ENCODE measurements around the gene MRPL22.
"Not testable (repeated sequence)": the region's sequence is repeated elsewhere in the genome, so short reads cannot be mapped to it uniquely, and the experiment has no call there.

Gene MRPL22

DNA sequence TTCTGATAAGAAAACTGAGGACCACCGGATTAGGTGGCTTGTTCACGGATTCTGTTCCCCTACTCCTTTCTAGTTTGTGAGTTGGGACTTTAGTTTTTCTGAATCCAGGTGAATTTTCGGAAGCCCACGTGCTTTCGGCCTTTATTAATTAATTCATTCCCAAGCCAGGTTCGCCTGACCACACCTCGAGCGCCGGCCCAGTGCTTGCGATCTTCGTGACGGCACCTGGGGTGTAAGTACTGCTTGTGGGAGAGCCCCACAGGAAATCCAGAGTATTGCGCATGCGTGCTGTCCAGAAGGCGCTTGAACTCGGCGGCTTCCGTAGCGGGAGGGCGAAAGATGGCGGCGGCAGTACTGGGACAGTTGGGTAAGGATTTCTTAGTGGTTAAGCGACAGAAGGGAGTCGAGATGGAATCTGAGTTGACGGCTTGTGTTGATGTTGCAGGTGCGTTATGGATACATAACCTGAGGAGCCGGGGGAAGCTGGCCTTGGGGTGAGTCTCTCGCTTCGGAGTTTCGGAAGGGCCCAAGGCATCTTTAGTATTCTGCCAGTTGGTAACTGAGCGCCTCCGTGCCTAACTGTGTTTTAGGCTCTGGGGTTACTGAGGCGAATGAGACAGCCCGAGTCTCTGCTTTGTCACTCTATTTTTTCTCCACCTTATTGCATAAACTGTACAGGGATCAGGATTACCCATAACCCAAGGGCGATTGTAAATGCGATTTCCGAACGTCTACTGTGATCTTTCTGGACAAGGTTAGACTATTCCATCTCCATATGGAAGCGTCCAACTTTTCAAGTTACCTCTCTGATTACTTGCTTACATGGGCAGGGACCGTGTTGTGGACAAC lies at the start of gene MRPL22:
TSS of gene MRPL22 (plus strand) at position 302 of the 849 bp plus-strand sequence. CDS start at position 340, 38 bp downstream.
- DNase-seq, result peak; percentile 97

- DNase-seq, result no peak
Observed at GRCh38 chr5:154892369-154892771, 48.5 kb upstream of the MRPL22 start.

DNA sequence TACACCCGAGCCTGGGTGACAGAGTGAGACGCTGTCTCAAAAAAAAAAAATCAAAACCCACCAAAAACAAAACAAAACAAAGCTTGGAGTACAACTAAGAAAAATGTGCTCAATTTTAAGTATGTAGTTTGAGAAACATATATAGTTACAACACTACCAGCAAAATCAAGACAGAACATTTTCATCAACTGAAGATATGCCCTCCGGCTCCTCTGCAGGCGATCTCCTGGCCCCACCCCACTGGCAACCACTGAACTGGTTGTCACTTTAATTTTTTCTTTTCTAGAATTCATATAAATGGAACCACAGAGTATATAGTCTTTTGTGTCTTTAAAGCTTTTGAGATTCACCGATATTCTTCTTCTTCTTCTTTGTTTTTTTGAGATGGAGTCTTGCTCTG lies 47.5 kb upstream of the MRPL22 start:
- no peak for DNase-seq

- no peak for DNase-seq
Observed at GRCh38 chr5:154895606-154896561, 45.0 kb upstream of the MRPL22 start.

DNA sequence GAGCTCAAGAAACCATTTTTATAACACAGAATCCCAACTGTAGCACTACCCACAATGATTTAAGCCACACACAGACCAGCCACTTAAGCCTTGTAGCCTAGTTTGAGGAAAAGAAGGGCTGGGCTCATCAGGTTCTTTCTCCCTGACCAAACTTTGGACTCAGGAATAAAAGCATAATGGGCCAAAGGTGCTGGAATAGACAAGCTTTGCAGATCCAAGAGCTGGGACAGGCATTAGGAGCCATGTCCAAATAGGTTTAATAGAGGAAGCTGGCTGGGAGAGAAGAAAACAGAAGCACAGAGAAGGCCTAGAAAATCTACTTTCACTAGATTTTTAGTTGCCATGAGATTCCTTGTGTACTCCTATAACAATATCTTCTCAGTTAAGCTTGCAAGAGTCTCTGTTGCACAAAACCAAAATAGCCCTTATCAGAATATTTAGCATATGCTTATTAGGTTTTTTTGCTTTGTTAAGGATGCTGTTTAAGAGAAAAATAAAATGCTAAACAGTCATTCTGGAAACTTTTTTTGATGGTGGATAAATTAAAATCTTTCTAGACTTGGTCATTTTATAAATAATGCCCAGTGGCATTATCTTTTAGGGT lies 44.2 kb upstream of the MRPL22 start:
- DNase-seq, result no peak

GRCh38 chr5:154898210-154898609 lies 42.7 kb upstream of the MRPL22 start:
- DNase-seq, result no peak

GRCh38 chr5:154899151-154899816 lies 41.6 kb upstream of the MRPL22 start:
- DNase-seq, result no peak

GRCh38 chr5:154900066-154900465 lies 40.8 kb upstream of the MRPL22 start:
- no peak for DNase-seq

- no peak for DNase-seq
Observed at GRCh38 chr5:154901276-154901675, 39.6 kb upstream of the MRPL22 start.

DNA sequence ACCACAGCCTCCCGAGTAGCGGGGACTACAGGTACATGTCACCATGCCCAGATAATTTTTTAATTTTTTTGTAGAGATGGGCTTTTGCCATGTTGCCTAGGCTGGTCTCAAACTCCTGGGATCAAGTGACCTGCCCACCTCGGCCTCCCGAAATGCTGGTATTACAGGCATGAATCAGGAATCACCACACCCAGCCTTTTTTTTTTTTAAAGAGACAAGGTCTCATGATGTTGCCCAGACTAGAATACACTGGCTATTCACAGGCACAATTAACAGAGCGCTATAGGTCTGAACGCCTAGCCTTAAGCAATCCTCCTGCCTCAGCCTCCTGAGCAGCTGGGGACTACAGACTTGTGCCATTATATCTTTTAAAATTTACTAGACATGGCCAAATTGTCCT lies 39.0 kb upstream of the MRPL22 start:
- no peak for DNase-seq

GRCh38 chr5:154905601-154906000 lies 35.3 kb upstream of the MRPL22 start:
- not testable (repeated sequence) for DNase-seq

- DNase-seq, result no peak
Observed at GRCh38 chr5:154916874-154917273, 24.0 kb upstream of the MRPL22 start.

DNA sequence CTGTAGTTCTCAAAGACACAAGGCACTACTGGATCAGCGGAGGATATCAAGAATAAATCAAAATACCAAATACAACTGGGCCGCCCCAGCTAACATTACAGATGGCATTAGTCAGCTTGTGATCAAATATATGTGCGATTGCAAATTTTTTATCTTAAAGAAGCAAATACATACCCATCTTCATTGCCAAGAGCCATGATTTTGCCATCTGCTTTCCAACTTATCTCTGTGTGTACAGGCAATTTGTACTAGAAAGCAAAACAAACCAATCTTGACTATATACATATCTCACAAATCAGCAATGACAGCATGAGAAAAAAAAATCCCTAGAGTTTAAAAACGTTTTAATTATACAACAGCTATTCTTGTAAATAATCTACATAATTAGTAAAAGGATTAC lies 23.1 kb upstream of the MRPL22 start:
- DNase-seq, result no peak

DNA sequence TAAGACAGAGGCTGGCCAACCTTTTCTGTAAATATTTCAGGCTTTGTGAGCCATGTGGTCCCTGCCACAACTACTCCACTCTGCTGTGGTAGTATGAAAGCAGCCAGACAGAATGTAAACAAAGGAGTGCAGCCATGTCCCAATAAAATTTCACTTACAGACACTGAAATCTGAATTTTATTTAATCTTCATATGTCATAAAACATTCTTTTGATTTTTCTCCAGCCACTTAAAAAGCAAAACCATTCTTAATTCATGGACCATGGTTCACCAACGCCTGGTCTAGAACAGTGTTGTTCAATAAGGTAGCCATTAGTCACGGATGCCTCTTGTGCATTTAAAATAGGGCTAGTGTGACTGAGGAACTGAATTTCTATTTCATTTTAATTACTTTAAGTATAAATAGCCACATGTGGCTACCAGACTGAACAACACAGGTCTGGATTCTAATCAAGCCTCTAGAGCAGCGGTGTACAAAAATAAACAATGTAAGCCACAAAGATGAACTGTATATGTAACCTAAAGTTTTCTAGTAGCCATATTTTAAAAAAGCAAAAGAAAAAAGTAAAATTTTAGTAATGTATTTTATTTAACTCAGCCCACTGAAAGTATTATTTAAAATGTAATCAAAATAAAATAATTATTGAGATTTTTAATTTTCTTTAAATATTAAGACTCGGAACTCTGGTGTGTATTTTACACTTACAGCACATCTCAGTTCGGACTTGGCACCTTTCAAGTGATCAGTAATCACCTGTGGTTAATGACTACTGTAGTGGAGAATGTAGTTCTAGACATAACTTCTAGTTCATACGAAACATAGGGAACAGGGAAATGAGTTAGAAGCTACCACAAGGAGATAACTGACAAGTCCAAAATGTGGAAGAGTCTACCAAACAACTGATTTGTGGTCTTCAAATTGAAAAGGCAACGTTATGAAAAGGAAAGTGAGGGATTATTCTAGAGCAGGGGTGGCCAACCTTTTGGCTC lies 17.1 kb upstream of the MRPL22 start:
- DNase-seq, result no peak

GRCh38 chr5:154933537-154933936 lies 7.3 kb upstream of the MRPL22 start:
- no peak for DNase-seq

GRCh38 chr5:154934881-154935280 lies 6.0 kb upstream of the MRPL22 start:
- DNase-seq, result no peak

GRCh38 chr5:154937186-154937717 lies 3.6 kb upstream of the MRPL22 start:
- no peak for DNase-seq

- peak; percentile 88 for DNase-seq
Observed at GRCh38 chr5:154937718-154938466, 3.0 kb upstream of the MRPL22 start, which contains the start of gene GEMIN5. Gene GEMIN5 (minus strand): TSS chr5:154938211. CDS start chr5:154938133, 78 bp downstream.

- not testable (repeated sequence) for DNase-seq
Observed at GRCh38 chr5:154939387-154939786, 1.5 kb upstream of the MRPL22 start.

DNA sequence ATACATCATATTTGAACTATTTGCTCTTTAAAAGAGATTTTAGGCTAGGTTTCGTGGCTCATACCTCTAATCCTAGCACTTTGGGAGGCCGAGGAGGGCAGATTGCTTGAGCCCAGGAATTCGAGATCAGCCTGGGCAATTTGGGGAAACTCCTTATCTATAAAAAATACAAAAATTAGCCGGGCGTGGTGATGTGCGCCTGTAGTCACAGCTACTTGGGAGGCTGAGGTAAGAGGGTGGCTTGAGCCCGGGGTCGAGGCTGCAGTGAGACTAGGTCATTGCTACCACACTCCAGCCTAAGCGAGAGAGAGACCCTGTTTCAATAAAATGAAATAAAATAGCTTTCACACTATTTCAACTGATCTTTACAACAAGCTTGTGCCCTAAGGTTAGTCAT lies 500 bp upstream of the MRPL22 start:
- DNase-seq, result no peak

Measured in CD4-positive, alpha-beta T cell treated with Interleukin-10 for 1 hour (primary cell).